WTC11 (cell line): ENCODE measurements around the gene PIP4K2A. TPM values are rescaled to one million over a fixed set of nuclear protein-coding genes. Genes with fewer than 3 reads are reported as not detected.

Experiments used
- ATAC-seq: fragments of 200-7000 bp; cut with Tn5 transposase; 2 replicates; pipeline ENCODE4 v1.10.0; 2021; ENCODE audit warnings: mild to moderate bottlenecking, moderate library complexity
- CTCF ChIA-PET: fragments of 300-600 bp; sonication (Branson Sonifier 250); formaldehyde crosslinking; loops from one replicate; lab custom pipeline; 2021; ENCODE audit warnings: antibody characterized with exemption; lab: Charles Lee
- POLR2A ChIA-PET: fragments of 350-600 bp; sonication (Branson Sonifier 250); formaldehyde crosslinking; loops from one replicate; lab custom pipeline; 2021; ENCODE audit warnings: antibody characterized with exemption; lab: Charles Lee
- DNase-seq: peaks from one replicate; pipeline ENCODE4 v3.0.0; 2021; ENCODE audit warnings: low spot score
- H3K27ac Mint-ChIP-seq: 2 replicates; pipeline ENCODE4 v1.8.0; 2021; ENCODE audit warnings: mixed read lengths
- H3K27me3 Mint-ChIP-seq: 2 replicates; pipeline ENCODE4 v1.8.0; 2021; ENCODE audit warnings: low read depth, mild to moderate bottlenecking, moderate library complexity, mixed read lengths
- H3K36me3 Mint-ChIP-seq: 2 replicates; pipeline ENCODE4 v1.8.0; 2021; ENCODE audit warnings: mixed read lengths
- H3K4me1 Mint-ChIP-seq: 2 replicates; pipeline ENCODE4 v1.8.0; 2022; ENCODE audit warnings: mixed read lengths
- H3K4me3 Mint-ChIP-seq: 2 replicates; pipeline ENCODE4 v1.8.0; 2021; ENCODE audit warnings: mild to moderate bottlenecking, moderate library complexity, mixed read lengths
- H3K9me3 Mint-ChIP-seq: 2 replicates; pipeline ENCODE4 v1.8.0; 2021; ENCODE audit warnings: mixed read lengths
- CREB1 ChIP-seq: sonication (generic); formaldehyde crosslinking; IDR thresholded peaks from 2 replicates; pipeline ENCODE4 v1.8.0; 2023; ENCODE audit warnings: mild to moderate bottlenecking, missing genetic modification reagents
- CREM ChIP-seq: sonication (generic); formaldehyde crosslinking; IDR thresholded peaks from 2 replicates; pipeline ENCODE4 v1.8.1; 2022; ENCODE audit warnings: mild to moderate bottlenecking, missing genetic modification reagents, moderate library complexity
- EMX1 ChIP-seq: fragments of 250-450 bp; sonication (Bioruptor Pico); IDR thresholded peaks from 2 replicates; pipeline ENCODE4 v1.8.0; 2021; ENCODE audit warnings: mild to moderate bottlenecking
- GRHL2 ChIP-seq: fragments of 250-450 bp; sonication (Bioruptor Pico); IDR thresholded peaks from 2 replicates; pipeline ENCODE4 v1.8.0; 2022; ENCODE audit warnings: mild to moderate bottlenecking, moderate library complexity; ENCODE audit not compliant: insufficient replicate concordance, severe bottlenecking
- GTF2I ChIP-seq: fragments of 250-450 bp; sonication (Bioruptor Pico); conservative IDR thresholded peaks from 2 replicates; pipeline ENCODE4 v1.4.0; 2021; ENCODE audit warnings: mild to moderate bottlenecking
- HMGXB4 ChIP-seq: sonication (generic); formaldehyde crosslinking; IDR thresholded peaks from 2 replicates; pipeline ENCODE4 v1.8.1; 2023; ENCODE audit warnings: mild to moderate bottlenecking, moderate library complexity, missing genetic modification reagents
- MYBL2 ChIP-seq: sonication (generic); formaldehyde crosslinking; IDR thresholded peaks from 2 replicates; pipeline ENCODE4 v1.8.1; 2023; ENCODE audit warnings: mild to moderate bottlenecking, moderate library complexity, missing genetic modification reagents
- NR1H2 ChIP-seq: sonication (generic); formaldehyde crosslinking; IDR thresholded peaks from 2 replicates; pipeline ENCODE4 v1.9.0; 2021; ENCODE audit warnings: mild to moderate bottlenecking, moderate library complexity, missing genetic modification reagents
- PRDM15 ChIP-seq: sonication (generic); formaldehyde crosslinking; IDR thresholded peaks from 2 replicates; pipeline ENCODE4 v1.8.0; 2022; ENCODE audit warnings: missing genetic modification reagents
- USF1 ChIP-seq: sonication (generic); formaldehyde crosslinking; IDR thresholded peaks from 2 replicates; pipeline ENCODE4 v1.8.0; 2022; ENCODE audit warnings: mild to moderate bottlenecking, missing genetic modification reagents
- ZBTB43 ChIP-seq: sonication (generic); formaldehyde crosslinking; IDR thresholded peaks from 2 replicates; pipeline ENCODE4 v1.8.1; 2023; ENCODE audit warnings: mild to moderate bottlenecking, missing genetic modification reagents
- ZMAT4 ChIP-seq: fragments of 250-450 bp; sonication (Bioruptor Pico); IDR thresholded peaks from 2 replicates; pipeline ENCODE4 v1.9.0; 2021; ENCODE audit warnings: mild to moderate bottlenecking
- ZNF138 ChIP-seq: sonication (generic); formaldehyde crosslinking; conservative IDR thresholded peaks from 2 replicates; pipeline ENCODE4 v1.8.1; 2022; ENCODE audit warnings: mild to moderate bottlenecking, moderate library complexity, missing genetic modification reagents
- ZNF281 ChIP-seq: sonication (generic); formaldehyde crosslinking; IDR thresholded peaks from 2 replicates; pipeline ENCODE4 v1.8.0; 2023; ENCODE audit warnings: mild to moderate bottlenecking, missing genetic modification reagents
- ZNF396 ChIP-seq: fragments of 250-450 bp; sonication (Bioruptor Pico); IDR thresholded peaks from 2 replicates; pipeline ENCODE4 v1.8.0; 2021; ENCODE audit warnings: mild to moderate bottlenecking, moderate library complexity, borderline replicate concordance
- ZNF425 ChIP-seq: fragments of 250-450 bp; sonication (Bioruptor Pico); conservative IDR thresholded peaks from 2 replicates; pipeline ENCODE4 v1.9.0; 2021; ENCODE audit warnings: mild to moderate bottlenecking
- ZSCAN18 ChIP-seq: fragments of 250-450 bp; sonication (Bioruptor Pico); IDR thresholded peaks from 2 replicates; pipeline ENCODE4 v2.1.2; 2022; ENCODE audit warnings: mild to moderate bottlenecking, moderate library complexity
- total RNA-seq: library from RNA; stranded (reverse); gene quantifications from 3 replicates; pipeline ENCODE4 v1.2.3, GENCODE V29; 2021

Gene PIP4K2A
- total RNA-seq, 1 experiment from 2014 or later: 47.5 TPM

- DNase-seq: no peak
- CTCF ChIA-PET: no interaction called here
- 0 out of 2 replicates have a peak, but pooled peaks cover 3% of the 10 kb centered on the region for H3K27me3 Mint-ChIP-seq
- no peak for TF ChIP-seq CREB1
- TF ChIP-seq USF1 (CRISPR knock-in tag): no peak
- TF ChIP-seq ZNF281: no peak
- no peak for TF ChIP-seq PRDM15 (CRISPR knock-in tag)
- no peak for TF ChIP-seq GRHL2 (CRISPR knock-in tag)
- no peak for TF ChIP-seq ZNF138
- TF ChIP-seq EMX1: no peak
- no peak for TF ChIP-seq MYBL2
- no peak for TF ChIP-seq GTF2I
- TF ChIP-seq ZNF425: no peak
- no peak for TF ChIP-seq NR1H2
- TF ChIP-seq CREM (CRISPR knock-in tag): no peak
- TF ChIP-seq ZMAT4 (CRISPR knock-in tag): no peak
- no peak for TF ChIP-seq ZNF396 (CRISPR knock-in tag)
- TF ChIP-seq, all 79 proteins: peak for 0
- POLR2A ChIA-PET: no interaction called here
- no peak for ATAC-seq
- H3K27ac Mint-ChIP-seq: no peak overlapping the region
- H3K9me3 Mint-ChIP-seq: peaks cover 3% of the 10 kb centered on the region
- H3K4me1 Mint-ChIP-seq: peaks cover 3% of the 10 kb centered on the region; the same call in 1 of the 2 replicates
- peaks cover 59% of the 10 kb centered on the region for H3K36me3 Mint-ChIP-seq
- no peak overlapping the region for H3K4me3 Mint-ChIP-seq
These were observed 179.4 kb downstream of the PIP4K2A start for GRCh38 chr10:22534849-22535604.

- ChIA-PET POLR2A (no interaction called here), CTCF (interaction anchor here (1.1 kb wide), 1 partner anchor 457 kb away, joined by 3 read pairs; no protein-coding TSS in a partner anchor)
- Mint-ChIP-seq H3K27me3 (peaks cover 18% of the 10 kb centered on the region), H3K36me3 (peaks cover 40% of the 10 kb centered on the region), H3K9me3 (peaks cover 38% of the 10 kb centered on the region), H3K4me3 (no peak overlapping the region), H3K27ac (no peak overlapping the region), H3K4me1 (no peaks in the 10 kb centered on the region)
- no peak for ATAC-seq
- DNase-seq: no peak
- no peak for TF ChIP-seq ZBTB43 (CRISPR knock-in tag)
- TF ChIP-seq HMGXB4 (CRISPR knock-in tag): no peak
- no peak for TF ChIP-seq EMX1
- TF ChIP-seq CREB1: no peak
- TF ChIP-seq ZNF396 (CRISPR knock-in tag): no peak
- TF ChIP-seq ZMAT4 (CRISPR knock-in tag): no peak
- no peak for TF ChIP-seq ZSCAN18 (CRISPR knock-in tag)
These were observed 182.9 kb downstream of the PIP4K2A start for GRCh38 chr10:22531441-22531840.
